Progenitor cell of endocrine pancreas (in vitro differentiated cells): ENCODE data around the gene KATNAL2. TPM values are rescaled to one million over a fixed set of nuclear protein-coding genes. Genes with fewer than 3 reads are reported as not detected.

Source experiments
- DNase-seq: peaks from one replicate; pipeline ENCODE4 v3.0.0; 2021; ENCODE audit warnings: low spot score; ENCODE audit not compliant: unreplicated experiment
- H3K27ac Mint-ChIP-seq: 2 replicates; pipeline ENCODE4 v1.8.0; 2021; ENCODE audit warnings: mild to moderate bottlenecking, moderate library complexity, mixed read lengths
- H3K27me3 Mint-ChIP-seq: 2 replicates; pipeline ENCODE4 v1.8.0; 2021; ENCODE audit warnings: mixed read lengths
- H3K36me3 Mint-ChIP-seq: 2 replicates; pipeline ENCODE4 v1.8.0; 2022; ENCODE audit warnings: mixed read lengths; ENCODE audit not compliant: insufficient read depth
- H3K4me1 Mint-ChIP-seq: 2 replicates; pipeline ENCODE4 v1.8.0; 2021; ENCODE audit warnings: low read depth, mixed read lengths
- H3K4me3 Mint-ChIP-seq: 2 replicates; pipeline ENCODE4 v1.8.0; 2021; ENCODE audit warnings: low read depth, mild to moderate bottlenecking, moderate library complexity, mixed read lengths
- H3K9me3 Mint-ChIP-seq: 2 replicates; pipeline ENCODE4 v1.8.0; 2021; ENCODE audit warnings: low read depth, mixed read lengths
- total RNA-seq: library from RNA; stranded (reverse); gene quantifications from 2 replicates; pipeline ENCODE4 v1.2.1, GENCODE V29; 2021
- TF ChIP-seq, protein P1 (sequence below): fragments of 200-600 bp; sonication (generic); IDR thresholded peaks from one replicate; pipeline ENCODE4 v1.5.0; 2021; ENCODE audit warnings: antibody characterized with exemption, mild to moderate bottlenecking; ENCODE audit not compliant: unreplicated experiment

KATNAL2 gene
- total RNA-seq, 1 donor from 2014 or later: 8.0 TPM

GRCh38 chr18:46915800-46916550, 1.4 kb upstream of the KATNAL2 start:
- DNase-seq: no peak
- peak overlapping the region; percentile 92 for H3K27ac Mint-ChIP-seq
- H3K4me1 Mint-ChIP-seq: peaks cover 23% of the 10 kb centered on the region
- H3K9me3 Mint-ChIP-seq: no peaks in the 10 kb centered on the region
- peak overlapping the region; percentile 88 for H3K4me3 Mint-ChIP-seq
- no peaks in the 10 kb centered on the region for H3K36me3 Mint-ChIP-seq
- H3K27me3 Mint-ChIP-seq: peaks cover 8% of the 10 kb centered on the region
- TF ChIP-seq, protein P1, sequence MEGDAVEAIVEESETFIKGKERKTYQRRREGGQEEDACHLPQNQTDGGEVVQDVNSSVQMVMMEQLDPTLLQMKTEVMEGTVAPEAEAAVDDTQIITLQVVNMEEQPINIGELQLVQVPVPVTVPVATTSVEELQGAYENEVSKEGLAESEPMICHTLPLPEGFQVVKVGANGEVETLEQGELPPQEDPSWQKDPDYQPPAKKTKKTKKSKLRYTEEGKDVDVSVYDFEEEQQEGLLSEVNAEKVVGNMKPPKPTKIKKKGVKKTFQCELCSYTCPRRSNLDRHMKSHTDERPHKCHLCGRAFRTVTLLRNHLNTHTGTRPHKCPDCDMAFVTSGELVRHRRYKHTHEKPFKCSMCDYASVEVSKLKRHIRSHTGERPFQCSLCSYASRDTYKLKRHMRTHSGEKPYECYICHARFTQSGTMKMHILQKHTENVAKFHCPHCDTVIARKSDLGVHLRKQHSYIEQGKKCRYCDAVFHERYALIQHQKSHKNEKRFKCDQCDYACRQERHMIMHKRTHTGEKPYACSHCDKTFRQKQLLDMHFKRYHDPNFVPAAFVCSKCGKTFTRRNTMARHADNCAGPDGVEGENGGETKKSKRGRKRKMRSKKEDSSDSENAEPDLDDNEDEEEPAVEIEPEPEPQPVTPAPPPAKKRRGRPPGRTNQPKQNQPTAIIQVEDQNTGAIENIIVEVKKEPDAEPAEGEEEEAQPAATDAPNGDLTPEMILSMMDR: no peak

- H3K27me3 Mint-ChIP-seq: peaks cover 8% of the 10 kb centered on the region
- no peaks in the 10 kb centered on the region for H3K36me3 Mint-ChIP-seq
- peak overlapping the region; percentile 88 for H3K4me3 Mint-ChIP-seq
- H3K27ac Mint-ChIP-seq: peak overlapping the region; percentile 92
- H3K4me1 Mint-ChIP-seq: peaks cover 23% of the 10 kb centered on the region
- no peak for DNase-seq
- H3K9me3 Mint-ChIP-seq: no peaks in the 10 kb centered on the region
- TF ChIP-seq, protein P1: no peak
These were observed 773 bp upstream of the KATNAL2 start for GRCh38 chr18:46916551-46917107.

- peaks cover 8% of the 10 kb centered on the region for H3K27me3 Mint-ChIP-seq
- peak overlapping the region; percentile 41 for H3K27ac Mint-ChIP-seq
- H3K36me3 Mint-ChIP-seq: no peaks in the 10 kb centered on the region
- H3K9me3 Mint-ChIP-seq: no peaks in the 10 kb centered on the region
- TF ChIP-seq, protein P1: no peak
- H3K4me1 Mint-ChIP-seq: peaks cover 23% of the 10 kb centered on the region
- no peak for DNase-seq
- H3K4me3 Mint-ChIP-seq: peak overlapping the region; percentile 74
These were observed 600 bp downstream of the KATNAL2 start for GRCh38 chr18:46917803-46918600.

GRCh38 chr18:46920067-46920466, 2.7 kb downstream of the KATNAL2 start:
- H3K36me3 Mint-ChIP-seq: peaks cover 2% of the 10 kb centered on the region
- no peak overlapping the region for H3K27ac Mint-ChIP-seq
- no peak for DNase-seq
- peaks cover 15% of the 10 kb centered on the region for H3K4me1 Mint-ChIP-seq
- H3K27me3 Mint-ChIP-seq: peaks cover 8% of the 10 kb centered on the region
- H3K9me3 Mint-ChIP-seq: peaks cover 6% of the 10 kb centered on the region
- TF ChIP-seq, protein P1: no peak
- H3K4me3 Mint-ChIP-seq: no peak overlapping the region

GRCh38 chr18:46920653-46921052, 3.3 kb downstream of the KATNAL2 start:
- Mint-ChIP-seq H3K27ac (no peak overlapping the region), H3K36me3 (peaks cover 2% of the 10 kb centered on the region), H3K9me3 (peaks cover 6% of the 10 kb centered on the region), H3K4me1 (peaks cover 11% of the 10 kb centered on the region), H3K4me3 (no peak overlapping the region), H3K27me3 (peaks cover 8% of the 10 kb centered on the region)
- TF ChIP-seq, protein P1: no peak
- DNase-seq: no peak
